Panc1 (cell line): ENCODE data around the gene MLX. TPM values are rescaled to one million over a fixed set of nuclear protein-coding genes. Genes with fewer than 3 reads are reported as not detected.

ENCODE experiments used
- ATAC-seq: fragments of 200-7000 bp; cut with Tn5 transposase; 2 replicates; pipeline ENCODE4 v1.9.1; 2020; ENCODE audit warnings: mild to moderate bottlenecking, moderate library complexity
- BruUV-seq: library from RNA; stranded (reverse); fragments of 400-500 nt; replicated peaks from 2 replicates; lab custom pipeline; 2021; lab: Mats Ljungman, UMichigan
- CTCF ChIA-PET: fragments of 300-600 bp; sonication (Branson Sonifier 250); formaldehyde crosslinking; loops from one replicate; lab custom pipeline; 2022; ENCODE audit warnings: antibody characterized with exemption; lab: Charles Lee
- POLR2A ChIA-PET: fragments of 300-600 bp; sonication (Branson Sonifier 250); formaldehyde crosslinking; loops from one replicate; lab custom pipeline; 2022; ENCODE audit warnings: antibody characterized with exemption; lab: Charles Lee
- DNase-seq: peaks from one replicate; pipeline ENCODE4 v3.0.0-alpha.2; 2010; ENCODE audit warnings: low read depth, low spot score
- H3K27ac ChIP-seq: 2 replicates; pipeline ENCODE4 v1.5.1; 2011; ENCODE audit warnings: mild to moderate bottlenecking, low read length, inconsistent platforms
- H3K27me3 ChIP-seq: fragments of 200-500 bp; sonication (Bioruptor generic); 2 replicates; pipeline ENCODE4 v1.6.0; 2014; ENCODE audit warnings: low read length, inconsistent platforms; ENCODE audit not compliant: control insufficient read depth, insufficient read depth
- H3K36me3 ChIP-seq: fragments of 200-500 bp; sonication (Bioruptor generic); 2 replicates; pipeline ENCODE4 v1.5.1; 2014; ENCODE audit warnings: inconsistent platforms, mild to moderate bottlenecking, low read length, moderate library complexity; ENCODE audit not compliant: control insufficient read depth, insufficient read depth
- H3K4me1 ChIP-seq: 2 replicates; pipeline ENCODE4 v1.5.1; 2011; ENCODE audit warnings: inconsistent platforms, mild to moderate bottlenecking, low read length, moderate library complexity; ENCODE audit not compliant: control insufficient read depth, insufficient read depth
- H3K4me3 ChIP-seq, 2 experiments: 2 replicates each; pipeline ENCODE4 v1.5.1; 2011 to 2012; ENCODE audit warnings: low read depth in 2 of 2, low read length in 2 of 2, mild to moderate bottlenecking in 2 of 2, inconsistent platforms in 1 of 2, moderate library complexity in 1 of 2
- H3K9me3 ChIP-seq: fragments of 200-500 bp; sonication (Bioruptor generic); 2 replicates; pipeline ENCODE4 v1.5.1; 2014; ENCODE audit warnings: low read depth, mild to moderate bottlenecking, inconsistent platforms, low read length, moderate library complexity; ENCODE audit not compliant: control insufficient read depth, insufficient read depth
- CTCF ChIP-seq: fragments of 450-650 bp; IDR thresholded peaks from 2 replicates; pipeline ENCODE4 v1.5.1; 2017; ENCODE audit warnings: mild to moderate bottlenecking
- POLR2AphosphoS5 ChIP-seq: IDR thresholded peaks from 2 replicates; pipeline ENCODE4 v1.6.1; 2012; ENCODE audit warnings: mild to moderate bottlenecking, low read depth, low read length, moderate library complexity
- REST ChIP-seq, 2 experiments: IDR thresholded peaks; 2 replicates each; pipeline ENCODE4 v1.6.1; 2011 to 2012; ENCODE audit warnings: low read depth in 2 of 2, control low read depth in 1 of 2, low read length in 1 of 2, mild to moderate bottlenecking in 1 of 2, moderate library complexity in 1 of 2; ENCODE audit not compliant: insufficient read depth in 1 of 2
- SIN3A ChIP-seq: IDR thresholded peaks from 2 replicates; pipeline ENCODE4 v1.6.1; 2012; ENCODE audit warnings: low read depth, mild to moderate bottlenecking, low read length, moderate library complexity, borderline replicate concordance; ENCODE audit not compliant: insufficient read depth
- TCF7L2 ChIP-seq: IDR thresholded peaks from 2 replicates; pipeline ENCODE4 v1.6.1; 2011; ENCODE audit warnings: mild to moderate bottlenecking, low read depth, low read length, inconsistent platforms
- in situ Hi-C: cut with HindIII; loops from 2 replicates; pipeline ENCODE4 v1.10.0; 2016; ENCODE audit warnings: low sequenced_read_pairs, low pct_unique_long_range_greater_than_20kb
- intact Hi-C: fragments of 100-400 bp; cut with micrococcal nuclease; formaldehyde crosslinking; loops from one replicate; pipeline ENCODE4 v1.10.0; 2022; ENCODE audit not compliant: unreplicated experiment
- total RNA-seq: library from RNA; stranded (reverse); gene quantifications from one replicate; pipeline ENCODE4 v1.2.1, GENCODE V29; 2021; ENCODE audit not compliant: unreplicated experiment

MLX gene
- total RNA-seq, 1 experiment from 2014 or later, result 35.8 TPM

DNA sequence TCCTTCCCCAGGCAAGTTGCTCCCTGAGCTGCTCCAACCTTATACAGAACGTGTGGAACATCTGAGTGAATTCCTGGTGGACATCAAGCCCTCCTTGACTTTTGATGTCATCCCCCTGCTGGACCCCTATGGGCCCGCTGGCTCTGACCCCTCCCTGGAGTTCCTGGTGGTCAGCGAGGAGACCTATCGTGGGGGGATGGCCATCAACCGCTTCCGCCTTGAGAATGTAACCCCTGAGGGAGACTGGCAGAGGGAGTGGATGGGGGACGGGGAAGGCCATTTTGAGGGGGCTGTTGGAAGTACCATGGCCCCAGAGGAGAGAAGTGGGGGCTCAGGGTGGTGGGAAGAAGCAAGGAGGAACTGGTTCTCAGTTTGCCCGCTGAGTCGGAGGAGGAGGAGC lies 3.0 kb upstream of the MLX start:
- CTCF ChIA-PET, result interaction anchor here (0.6 kb wide), 1 partner anchor 175 kb away, joined by 3 read pairs; the partner anchor contains the start of gene STAT3
- intact Hi-C loops (no loop called here), in situ Hi-C loops (no loop called here)
- Histone ChIP-seq H3K4me1 (peaks cover 28% of the 10 kb centered on the region), H3K4me3 (peak overlapping the region; percentile 87 to 88), H3K27me3 (no peaks in the 10 kb centered on the region), H3K36me3 (peaks cover 7% of the 10 kb centered on the region), H3K27ac (peak overlapping the region; percentile 89), H3K9me3 (no peaks in the 10 kb centered on the region)
- no TSS peak for BruUV-seq
- no peak for DNase-seq
- no peak for TF ChIP-seq SIN3A
- TF ChIP-seq TCF7L2, result no peak
- no peak for TF ChIP-seq REST (IDR thresholded peaks at IDR 0.05; ENCODE audit: insufficient read depth in 1 of 2, low read depth in 2 of 2, low read length in 1 of 2)
- no peak for TF ChIP-seq POLR2AphosphoS5
- no peak for TF ChIP-seq CTCF
- no peak for ATAC-seq
- POLR2A ChIA-PET, result no interaction called here

DNA sequence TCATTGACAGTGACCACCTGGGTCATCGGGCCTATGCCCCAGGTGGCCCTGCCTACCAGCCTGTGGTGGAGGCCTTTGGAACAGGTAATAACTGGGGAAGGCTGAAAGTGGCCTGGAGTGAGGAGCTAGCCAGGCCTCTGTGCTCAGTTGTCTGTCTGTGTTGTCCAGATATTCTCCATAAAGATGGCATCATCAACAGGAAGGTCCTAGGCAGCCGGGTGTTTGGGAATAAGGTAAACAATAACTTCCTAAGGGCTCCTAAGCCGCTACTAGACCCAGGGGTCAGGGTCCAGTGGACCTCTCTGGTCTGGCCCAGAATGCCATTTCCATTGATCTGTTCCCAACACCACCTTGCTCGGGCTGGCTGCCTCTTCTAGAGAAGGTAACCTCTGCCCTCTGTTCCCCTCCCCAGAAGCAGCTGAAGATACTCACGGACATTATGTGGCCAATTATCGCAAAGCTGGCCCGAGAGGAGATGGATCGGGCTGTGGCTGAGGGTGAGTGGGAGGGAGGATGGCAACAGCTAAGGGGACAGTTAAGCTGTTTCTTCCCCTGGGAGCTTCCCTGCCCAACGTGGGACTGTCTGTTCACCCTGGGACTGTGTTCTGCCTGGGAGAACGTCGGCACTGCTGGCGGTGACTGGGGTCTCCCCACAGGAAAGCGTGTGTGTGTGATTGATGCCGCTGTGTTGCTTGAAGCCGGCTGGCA lies 1.9 kb upstream of the MLX start:
- ChIA-PET POLR2A (interaction anchor here (0.6 to 0.7 kb wide), 2 partner anchors 11 to 13 kb away, joined by 3 to 4 read pairs; partner anchors contain the start of gene PSMC3IP), CTCF (interaction anchor here (0.5 to 0.7 kb wide), 2 partner anchors 17 to 1185 kb away, joined by 3 to 7 read pairs; no protein-coding TSS in a partner anchor)
- peaks cover 7% of the 10 kb centered on the region for H3K36me3 ChIP-seq
- H3K27me3 ChIP-seq, result no peaks in the 10 kb centered on the region
- no peak overlapping the region for H3K4me3 ChIP-seq
- peaks cover 28% of the 10 kb centered on the region for H3K4me1 ChIP-seq
- no peak for TF ChIP-seq REST (IDR thresholded peaks at IDR 0.05; ENCODE audit: insufficient read depth in 1 of 2, low read depth in 2 of 2, low read length in 1 of 2)
- no peak for TF ChIP-seq CTCF
- no peak for TF ChIP-seq TCF7L2
- TF ChIP-seq POLR2AphosphoS5, result no peak
- no peak for TF ChIP-seq SIN3A
- no peak for DNase-seq
- ATAC-seq, result no peak
- H3K9me3 ChIP-seq, result no peaks in the 10 kb centered on the region
- in situ Hi-C loops (no loop called here), intact Hi-C loops (no loop called here)
- peak overlapping the region; percentile 89 for H3K27ac ChIP-seq
- BruUV-seq, result no TSS peak
